GM13976 (cell line): Measurements from ENCODE around the gene LMNB1.
A peak's percentile ranks its signal among the peaks of the same experiment; 100 is the strongest.
"Not testable (repeated sequence)": the region's sequence is repeated elsewhere in the genome, so short reads cannot be mapped to it uniquely, and the experiment has no call there.

ENCODE experiments used
- DNase-seq: peaks from one replicate; pipeline ENCODE4 v3.0.0; 2012; ENCODE audit warnings: low spot score
- in situ Hi-C: fragments of 300-500 bp; cut with MboI; formaldehyde crosslinking; loops from one replicate; pipeline ENCODE4 v1.12.0; 2022; ENCODE audit warnings: low sequenced_read_pairs, mixed read lengths, inconsistent platforms; ENCODE audit not compliant: unreplicated experiment
- TF ChIP-seq, protein P1 (sequence below): IDR thresholded peaks from 2 replicates; pipeline ENCODE4 v1.5.1; 2012; ENCODE audit warnings: borderline replicate concordance, mild to moderate bottlenecking; ENCODE audit not compliant: insufficient read depth; ENCODE audit errors: extremely low read depth, missing control alignments, control extremely low read depth

LMNB1 gene

DNA sequence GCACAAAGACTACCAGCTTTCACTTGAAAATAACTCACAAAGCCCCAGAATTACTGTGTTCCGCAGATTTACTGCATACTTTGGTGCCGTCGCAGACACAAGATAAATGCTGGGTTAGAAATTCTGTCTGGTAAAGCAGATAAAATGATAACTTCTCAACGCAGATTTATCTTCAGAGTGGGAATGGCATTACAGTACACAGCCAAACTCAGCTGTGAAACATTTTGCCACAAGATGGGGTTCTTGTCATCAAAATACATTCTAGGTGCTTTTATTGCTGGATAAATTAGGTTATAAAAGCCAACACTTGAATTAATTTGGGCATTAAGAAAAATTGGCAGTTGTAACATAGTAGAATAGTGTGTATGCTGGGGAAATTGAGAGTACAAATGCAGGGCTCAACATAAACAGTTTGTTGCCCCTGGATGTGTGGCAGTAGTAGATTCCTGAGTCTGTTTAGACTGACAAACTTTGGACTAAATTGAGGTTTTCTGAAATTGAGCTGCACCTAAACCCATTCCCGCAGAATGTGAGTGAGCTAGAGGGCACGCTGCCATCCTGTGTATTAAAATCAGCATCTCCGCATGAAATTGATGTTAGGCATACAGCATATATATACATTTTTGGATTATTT lies 61.1 kb downstream of the LMNB1 start:
- TF ChIP-seq, protein P1, sequence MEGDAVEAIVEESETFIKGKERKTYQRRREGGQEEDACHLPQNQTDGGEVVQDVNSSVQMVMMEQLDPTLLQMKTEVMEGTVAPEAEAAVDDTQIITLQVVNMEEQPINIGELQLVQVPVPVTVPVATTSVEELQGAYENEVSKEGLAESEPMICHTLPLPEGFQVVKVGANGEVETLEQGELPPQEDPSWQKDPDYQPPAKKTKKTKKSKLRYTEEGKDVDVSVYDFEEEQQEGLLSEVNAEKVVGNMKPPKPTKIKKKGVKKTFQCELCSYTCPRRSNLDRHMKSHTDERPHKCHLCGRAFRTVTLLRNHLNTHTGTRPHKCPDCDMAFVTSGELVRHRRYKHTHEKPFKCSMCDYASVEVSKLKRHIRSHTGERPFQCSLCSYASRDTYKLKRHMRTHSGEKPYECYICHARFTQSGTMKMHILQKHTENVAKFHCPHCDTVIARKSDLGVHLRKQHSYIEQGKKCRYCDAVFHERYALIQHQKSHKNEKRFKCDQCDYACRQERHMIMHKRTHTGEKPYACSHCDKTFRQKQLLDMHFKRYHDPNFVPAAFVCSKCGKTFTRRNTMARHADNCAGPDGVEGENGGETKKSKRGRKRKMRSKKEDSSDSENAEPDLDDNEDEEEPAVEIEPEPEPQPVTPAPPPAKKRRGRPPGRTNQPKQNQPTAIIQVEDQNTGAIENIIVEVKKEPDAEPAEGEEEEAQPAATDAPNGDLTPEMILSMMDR: no peak
- in situ Hi-C loops: no loop called here

DNA sequence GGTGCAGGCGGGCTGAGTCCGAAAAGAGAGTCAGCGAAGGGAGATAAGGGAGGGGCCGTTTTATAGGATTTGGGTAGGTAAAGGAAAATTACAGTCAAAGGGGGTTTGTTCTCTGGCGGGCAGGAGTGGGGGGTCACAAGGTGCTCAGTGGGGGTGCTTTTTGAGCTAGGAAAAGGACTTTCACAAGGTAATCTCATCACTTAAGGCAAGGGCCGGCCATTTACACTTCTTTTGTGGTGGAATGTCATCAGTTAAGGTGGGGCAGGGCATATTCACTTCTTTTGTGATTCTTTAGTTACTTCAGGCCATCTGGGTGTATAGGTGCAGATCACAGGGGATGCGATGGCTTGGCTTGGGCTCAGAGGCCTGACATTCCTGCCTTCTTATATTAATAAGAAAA lies 62.5 kb downstream of the LMNB1 start:
- DNase-seq: not testable (repeated sequence)

More for the DNA sequence above, 61.1 kb downstream of the LMNB1 start:
- DNase-seq: no peak

DNA sequence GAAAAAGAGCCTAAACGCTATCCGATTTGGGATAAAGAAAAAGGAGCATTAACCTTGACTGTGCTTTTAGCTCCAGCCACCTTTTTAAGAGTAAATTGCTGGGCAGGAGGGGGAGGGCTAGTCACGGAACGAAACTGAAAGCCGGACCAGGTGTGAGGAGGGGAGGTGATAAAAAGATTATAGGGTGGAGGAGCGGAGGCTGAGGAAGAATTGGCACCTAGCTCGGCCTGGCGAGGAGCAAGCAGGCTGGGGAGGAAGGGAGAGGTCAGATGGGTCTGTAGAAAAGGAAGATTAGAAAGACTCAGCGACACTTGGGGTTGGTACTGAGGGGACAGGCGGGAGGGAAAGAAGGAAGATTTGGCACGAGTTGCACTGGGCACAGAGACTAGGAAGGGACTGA lies 66.4 kb downstream of the LMNB1 start:
- DNase-seq, in situ Hi-C loops: not testable (repeated sequence)

More for the DNA sequence above, 62.5 kb downstream of the LMNB1 start:
- in situ Hi-C loops: not testable (repeated sequence)

DNA sequence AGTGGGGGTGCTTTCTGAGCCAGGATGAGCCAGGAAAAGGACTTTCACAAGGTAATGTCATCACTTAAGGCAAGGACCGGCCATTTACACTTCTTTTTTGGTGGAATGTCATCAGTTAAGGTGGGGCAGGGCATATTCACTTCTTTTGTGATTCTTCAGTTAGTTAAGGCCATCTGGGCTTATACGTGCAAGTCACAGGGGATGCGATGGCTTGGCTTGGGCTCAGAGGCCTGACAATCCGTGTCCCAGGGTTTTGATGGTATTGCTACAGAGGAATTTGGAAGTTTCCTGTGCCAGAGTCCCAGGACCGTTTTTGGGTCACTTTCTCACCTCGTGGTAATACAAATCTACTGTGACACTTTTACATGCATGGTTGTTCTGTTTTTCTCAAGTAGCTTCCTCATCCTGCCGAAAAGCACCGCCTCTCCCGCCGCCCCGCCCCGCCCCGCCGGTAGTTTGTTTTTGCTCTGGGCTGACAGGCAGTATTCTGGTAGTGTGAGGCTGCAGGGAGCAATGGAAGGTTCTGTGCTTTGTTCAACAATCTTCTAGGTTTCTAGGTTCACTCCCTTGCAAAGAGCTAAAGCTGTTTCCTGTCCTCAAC lies 68.6 kb downstream of the LMNB1 start:
- in situ Hi-C loops: not testable (repeated sequence)
- peak; percentile 80 for DNase-seq

DNA sequence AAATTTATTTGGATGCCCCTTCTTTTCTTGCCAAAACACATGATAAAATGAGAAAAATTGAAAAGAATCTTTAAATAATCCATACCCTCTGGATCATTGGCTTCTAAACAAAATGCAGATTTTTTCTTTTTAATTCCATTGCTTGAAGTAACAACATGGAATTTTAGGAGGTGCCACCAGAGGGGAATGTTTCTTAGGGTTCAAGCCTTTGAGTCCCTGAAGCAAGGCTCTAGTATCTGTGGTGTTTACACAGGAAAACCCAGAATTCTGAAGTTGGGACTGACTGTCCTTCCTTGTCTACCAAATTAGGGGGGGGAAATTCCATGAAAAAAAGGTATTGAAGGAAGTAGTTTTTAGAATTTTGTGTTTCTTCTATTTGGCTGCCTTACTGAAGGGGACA lies 69.4 kb downstream of the LMNB1 start:
- no peak for DNase-seq
- in situ Hi-C loops: no loop called here
- TF ChIP-seq, protein P1: no peak

DNA sequence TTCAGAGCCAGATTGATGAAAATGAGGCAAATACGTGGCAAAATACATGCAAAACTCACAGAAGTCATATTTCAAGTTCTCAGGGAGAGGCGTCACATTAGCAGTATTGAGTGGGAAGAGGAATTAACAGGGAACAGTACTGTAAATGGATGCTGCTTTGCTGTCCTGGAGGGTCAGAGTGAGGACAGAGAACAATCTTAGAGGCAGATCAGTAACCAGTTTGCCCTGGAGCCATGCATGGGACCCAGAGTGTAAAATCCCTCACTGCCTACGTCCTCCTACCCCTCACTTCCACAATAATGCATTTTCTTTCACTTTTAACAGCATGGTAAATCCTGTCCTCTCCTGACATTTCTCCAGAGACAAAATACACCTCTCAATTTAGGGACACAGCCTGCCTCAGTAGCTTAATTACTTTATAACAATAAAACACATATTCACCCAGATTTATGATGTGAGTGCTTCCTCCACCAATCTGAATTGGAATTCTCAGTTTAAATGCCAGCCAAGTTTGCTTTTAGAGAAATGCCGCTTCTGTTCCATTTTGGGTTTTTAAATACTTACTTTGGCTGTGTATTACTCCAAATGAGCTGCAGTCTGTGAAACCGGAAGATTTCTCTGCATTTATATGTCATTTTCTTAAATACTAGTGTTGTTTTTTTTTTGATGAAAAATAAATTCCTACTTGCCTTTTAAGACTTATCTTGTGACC lies 70.0 kb downstream of the LMNB1 start:
- DNase-seq: no peak
- TF ChIP-seq, protein P1: no peak
- in situ Hi-C loops: no loop called here

DNA sequence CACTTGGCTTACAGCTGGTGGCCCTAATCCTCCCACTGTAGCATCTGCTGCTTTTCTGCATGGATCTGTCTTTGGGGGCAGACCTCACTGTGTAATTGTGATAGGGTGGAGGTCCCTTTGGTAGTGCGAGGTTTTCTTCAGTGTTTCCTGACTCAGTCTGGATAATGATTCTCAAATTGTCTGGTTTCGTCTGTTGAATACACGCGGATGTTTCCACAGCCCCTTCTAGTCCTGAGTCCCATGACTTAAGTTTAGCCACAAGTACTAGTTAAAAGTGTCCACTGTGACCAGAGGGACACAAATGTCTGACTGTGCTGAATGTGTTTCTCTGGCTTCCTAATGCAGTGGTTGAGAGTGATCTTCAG lies 70.5 kb downstream of the LMNB1 start:
- no peak for DNase-seq
- in situ Hi-C loops: no loop called here
- TF ChIP-seq, protein P1: no peak

DNA sequence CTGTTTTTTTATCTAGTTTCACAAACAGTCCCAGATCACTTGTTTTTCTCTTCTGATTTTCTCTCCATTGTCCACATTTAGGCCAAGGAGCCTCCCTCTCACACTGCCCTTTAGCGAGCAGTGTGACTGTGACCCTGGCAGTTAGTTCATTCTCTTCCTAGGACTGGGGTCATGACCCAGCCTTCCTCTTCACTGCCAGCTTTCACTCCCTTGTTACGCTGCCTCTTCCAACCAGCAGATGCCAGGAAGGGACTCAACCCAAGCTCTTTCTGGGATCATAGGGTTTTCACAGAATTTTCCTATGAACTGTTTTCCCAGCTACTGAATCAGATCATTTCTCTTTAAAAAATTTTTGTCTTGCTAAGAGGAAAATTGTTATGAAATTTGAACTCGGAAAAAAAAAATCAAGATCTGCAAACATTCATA lies 70.9 kb downstream of the LMNB1 start:
- TF ChIP-seq, protein P1: no peak
- DNase-seq: no peak
- in situ Hi-C loops: no loop called here
